HepG2 (cell line): ENCODE results near the gene SERTAD1. TPM values are rescaled to one million over a fixed set of nuclear protein-coding genes. Genes with fewer than 3 reads are reported as not detected.
A peak's percentile ranks its signal among the peaks of the same experiment; 100 is the strongest.

Experiments
- BHLHE40 ChIP-seq: IDR thresholded peaks from 2 replicates; pipeline ENCODE4 v1.6.1; 2011; ENCODE audit warnings: low read length, improper control_type of control experiment
- E2F5 ChIP-seq: sonication (generic); formaldehyde crosslinking; conservative IDR thresholded peaks from 2 replicates; pipeline ENCODE4 v1.4.0; 2020; ENCODE audit warnings: missing genetic modification reagents
- FOXO4 ChIP-seq: sonication (generic); formaldehyde crosslinking; conservative IDR thresholded peaks from 2 replicates; pipeline ENCODE4 v1.8.1; 2023; ENCODE audit warnings: missing genetic modification reagents
- HNF1B ChIP-seq: sonication (generic); formaldehyde crosslinking; IDR thresholded peaks from 2 replicates; pipeline ENCODE4 v1.5.1; 2020; ENCODE audit warnings: mild to moderate bottlenecking, moderate library complexity, missing genetic modification reagents
- IKZF1 ChIP-seq: fragments of 450-650 bp; IDR thresholded peaks from 2 replicates; pipeline ENCODE4 v1.7.1; 2016
- NR2F1 ChIP-seq, 2 experiments: fragments of 450-650 bp in 1 of 2; formaldehyde crosslinking in 1 of 2; IDR thresholded peaks; 2 replicates each; pipeline versions ENCODE4 v1.5.0 to v1.6.1; 2016 to 2020; ENCODE audit warnings: mild to moderate bottlenecking in 1 of 2, missing compliant biosample characterization in 1 of 2, missing genetic modification reagents in 1 of 2, moderate library complexity in 1 of 2
- ZBTB49 ChIP-seq: sonication (generic); formaldehyde crosslinking; IDR thresholded peaks from 2 replicates; pipeline ENCODE4 v1.4.0; 2020; ENCODE audit warnings: missing genetic modification reagents, borderline replicate concordance
- ZFP62 ChIP-seq: sonication (generic); formaldehyde crosslinking; IDR thresholded peaks from 2 replicates; pipeline ENCODE4 v1.4.0; 2020; ENCODE audit warnings: missing genetic modification reagents
- ZNF281 ChIP-seq: sonication (generic); formaldehyde crosslinking; IDR thresholded peaks from 2 replicates; pipeline ENCODE4 v1.4.0; 2020; ENCODE audit warnings: missing genetic modification reagents, borderline replicate concordance
- ZNF350 ChIP-seq: sonication (generic); formaldehyde crosslinking; IDR thresholded peaks from 2 replicates; pipeline ENCODE4 v1.4.0; 2020; ENCODE audit warnings: mild to moderate bottlenecking, low read depth, missing genetic modification reagents, borderline replicate concordance
- ZNF704 ChIP-seq: sonication (generic); formaldehyde crosslinking; IDR thresholded peaks from 2 replicates; pipeline ENCODE4 v1.8.1; 2023; ENCODE audit warnings: mild to moderate bottlenecking, inconsistent platforms, moderate library complexity, missing genetic modification reagents, borderline replicate concordance
- ZSCAN20 ChIP-seq: sonication (generic); formaldehyde crosslinking; IDR thresholded peaks from 2 replicates; pipeline ENCODE4 v1.4.0; 2020; ENCODE audit warnings: missing genetic modification reagents, mild to moderate bottlenecking, borderline replicate concordance
- polyA plus RNA-seq, 8 experiments: library from polyadenylated mRNA; depleted of rRNA in 3 of 8; stranded (reverse) in 7 of 8; unstranded in 1 of 8; fragments of >200 nt; fragmentation: Illumina TruSeq in 4 of 8; extraction: Trizol in 4 of 8; gene quantifications; 2 replicates each; pipeline versions ENCODE4 v1.2.1 to v1.2.3, GENCODE V29; 2011 to 2016; ENCODE audit warnings: low read depth in 4 of 8, missing spikeins in 1 of 8, mixed read lengths in 1 of 8; ENCODE audit not compliant: insufficient read depth in 1 of 8
- total RNA-seq, 5 experiments: library from RNA; depleted of rRNA; stranded (reverse); fragments of >200 nt; fragmentation: Illumina TruSeq; extraction: Trizol; gene quantifications; 2 replicates each; pipeline ENCODE4 v1.2.3, GENCODE V29; 2016; ENCODE audit warnings: low read depth in 1 of 5

SERTAD1 gene
- total and polyA plus RNA-seq, 2 of the 13 experiments (the other 11 are each of a cell fraction or from before 2014, with no cell fraction given) = 4.3 to 4.5 TPM

GRCh38 chr19:40443131-40443999 is 17.6 kb upstream of the SERTAD1 start (continued):
- TF ChIP-seq FOXO4 = no peak
- TF ChIP-seq NR2F1 (CRISPR knock-in tag; IDR thresholded peaks at IDR 0.05) = peak in 1 of 2 experiments; percentile 24; a peak in 1 of 4 replicates
- TF ChIP-seq HNF1B (CRISPR knock-in tag) = peak; percentile 54; the same call in 1 of the 2 replicates
- TF ChIP-seq BHLHE40 = no peak
- no peak for TF ChIP-seq E2F5 (CRISPR knock-in tag)
- no peak for TF ChIP-seq ZFP62
- TF ChIP-seq ZBTB49 (CRISPR knock-in tag) = no peak
- TF ChIP-seq ZNF350 (CRISPR knock-in tag) = no peak
- TF ChIP-seq ZNF281 (CRISPR knock-in tag) = peak; percentile 98
- TF ChIP-seq IKZF1 = no peak
- TF ChIP-seq ZSCAN20 (CRISPR knock-in tag) = no peak
- no peak for TF ChIP-seq ZNF704 (CRISPR knock-in tag)
